ENCODE results near the gene CCDC110. TPM values are rescaled to one million over a fixed set of nuclear protein-coding genes. Genes with fewer than 3 reads are reported as not detected.

Gene CCDC110
- total and polyA plus RNA-seq, 9 of the 15 experiments (the other 6 are each of a cell fraction or from before 2014, with no cell fraction given) = 0.04 to 0.35 (median 0.07) TPM; not detected in 4

GRCh38 chr4:185480016-185480732 lies 8.6 kb upstream of the CCDC110 start:
- intact Hi-C loops (cut with micrococcal nuclease) = no loop called here
- POLR2A ChIA-PET = no interaction called here
- Histone ChIP-seq H2AFZ (ENCODE audit: low read depth, low read length) (no peak overlapping the region), H3K27me3 (ENCODE audit: control insufficient read depth in 2 of 2, insufficient read depth in 2 of 2, low read length in 2 of 2) (peaks cover 10 to 24% of the 10 kb centered on the region in 2 experiments), H3K36me3 (ENCODE audit: control insufficient read depth, insufficient read depth, low read length) (no peaks in the 10 kb centered on the region), H3K4me2 (ENCODE audit: insufficient read depth, low read length) (no peak overlapping the region), H3K4me1 (replicated peaks in 1 of 2; ENCODE audit: control insufficient read depth in 2 of 2, insufficient read depth in 2 of 2, low read length in 2 of 2) (no peaks in the 10 kb centered on the region), H3K79me2 (ENCODE audit: control insufficient read depth, insufficient read depth, low read length) (no peaks in the 10 kb centered on the region), H3K4me3 (no peak overlapping the region), H3K9me1 (ENCODE audit: control insufficient read depth, insufficient read depth, low read length) (no peaks in the 10 kb centered on the region), H3K9ac (ENCODE audit: insufficient read depth in 1 of 2, low read depth in 2 of 2, low read length in 2 of 2) (no peak overlapping the region), H4K20me1 (replicated peaks; ENCODE audit: control insufficient read depth, insufficient read depth, low read length) (no peaks in the 10 kb centered on the region), H3K27ac (ENCODE audit: extremely low read depth, low read depth, low read length) (no peak overlapping the region), H3K9me3 (replicated peaks; ENCODE audit: control insufficient read depth, insufficient read depth, low read depth, low read length) (no peaks in the 10 kb centered on the region)
- 0% methylated on average over 12 of the region's 15 CpGs for WGBS (ENCODE audit: insufficient coverage, low coverage, missing lambda C conversion rate)
- in situ Hi-C loops (cut with MboI) = loop anchor here (10.0 kb wide), 1 partner anchor 125 kb away; no protein-coding TSS in a partner anchor
- no TSS peak for BruUV-seq (replicated peaks)
- DNase-seq (ENCODE audit: extremely low read depth in 1 of 4, low spot score in 3 of 4) = no peak
- no peak for ATAC-seq
- CTCF ChIA-PET (ENCODE audit: low intra/inter-chr PET ratio) = no interaction called here
- FAIRE-seq = no peak
- TF ChIP-seq PRDM10 (IDR thresholded peaks at IDR 0.05; ENCODE audit: partially characterized antibody) = peak; percentile 75
- no peak for TF ChIP-seq USF1 (CRISPR knock-in tag; IDR thresholded peaks at IDR 0.05)
- no peak for TF ChIP-seq ELK3 (CRISPR knock-in tag; IDR thresholded peaks at IDR 0.05)

Measured in K562 (cell line).